GM19328 (cell line): Measurements from ENCODE around the gene KRTAP5-3.
"Not testable (repeated sequence)": the region's sequence is repeated elsewhere in the genome, so short reads cannot be mapped to it uniquely, and the experiment has no call there.

ENCODE experiments used
- ATAC-seq: cut with Tn5 transposase; IDR thresholded peaks from one replicate; pipeline ENCODE4 v1.9.1; 2021; ENCODE audit warnings: mild to moderate bottlenecking, moderate library complexity; ENCODE audit not compliant: unreplicated experiment

KRTAP5-3 gene

GRCh38 chr11:1584661-1585370 lies 23.4 kb downstream of the KRTAP5-3 start, which contains the start of gene KRTAP5-1:
Gene KRTAP5-1 (minus strand): TSS chr11:1585283. CDS start chr11:1585249, 34 bp downstream.
- not testable (repeated sequence) for ATAC-seq

DNA sequence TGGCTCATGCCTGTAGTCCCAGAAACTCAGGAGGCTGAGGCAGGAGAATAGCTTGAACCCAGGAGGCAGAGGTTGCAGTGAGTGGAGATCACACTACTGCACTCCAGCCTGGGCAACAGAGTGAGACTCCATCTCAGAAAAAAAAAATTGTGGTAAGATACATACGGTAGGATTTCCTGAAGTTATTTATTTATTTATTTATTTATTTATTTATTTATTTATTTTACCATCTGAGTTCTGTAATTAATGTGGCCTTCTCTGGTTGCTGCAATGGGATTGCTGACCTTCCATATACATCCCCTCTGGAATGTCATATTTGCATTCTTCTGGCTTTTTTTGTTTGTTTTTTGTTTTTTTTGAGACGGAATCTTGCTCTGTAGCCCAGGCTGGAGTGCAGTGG lies 25.4 kb downstream of the KRTAP5-3 start:
- ATAC-seq: not testable (repeated sequence)

- ATAC-seq: no peak
Measured at GRCh38 chr11:1581976-1582375, 26.3 kb downstream of the KRTAP5-3 start.

- ATAC-seq: no peak
Measured at GRCh38 chr11:1576825-1577224, 31.4 kb downstream of the KRTAP5-3 start.

DNA sequence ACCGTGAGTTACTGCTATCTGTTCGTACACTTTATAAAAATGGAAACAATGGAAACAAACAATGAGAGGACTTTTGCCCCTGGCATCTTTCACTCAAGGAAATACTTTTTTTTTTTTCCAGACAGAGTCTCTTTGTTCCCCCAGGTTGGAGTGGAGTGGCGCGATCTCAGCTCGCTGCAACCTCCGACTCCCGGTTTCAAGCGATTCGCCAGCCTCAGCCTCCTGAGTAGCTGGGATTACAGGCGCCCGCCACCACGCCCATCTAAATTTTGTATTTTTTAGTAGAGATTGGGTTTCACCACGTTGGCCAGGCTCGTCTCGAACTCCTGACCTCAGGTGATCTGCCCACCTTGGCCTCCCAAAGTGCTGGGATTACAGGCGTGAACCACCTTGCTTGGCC lies 32.5 kb downstream of the KRTAP5-3 start:
- ATAC-seq: not testable (repeated sequence)

DNA sequence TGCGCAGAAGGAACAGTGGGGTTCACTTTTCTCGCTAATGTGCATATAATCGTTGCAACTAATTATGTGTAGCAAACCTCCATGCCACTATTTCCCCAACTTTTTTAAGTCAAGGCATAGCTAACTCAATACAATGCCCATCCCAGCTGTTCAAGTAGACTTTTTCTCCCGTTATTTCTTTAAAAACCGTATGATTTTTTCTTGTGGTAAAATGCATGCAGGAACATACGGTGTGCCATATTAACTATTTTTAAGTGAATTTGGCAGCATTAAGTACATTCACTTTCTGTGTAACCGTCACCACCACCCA lies 33.4 kb downstream of the KRTAP5-3 start:
- ATAC-seq: no peak

DNA sequence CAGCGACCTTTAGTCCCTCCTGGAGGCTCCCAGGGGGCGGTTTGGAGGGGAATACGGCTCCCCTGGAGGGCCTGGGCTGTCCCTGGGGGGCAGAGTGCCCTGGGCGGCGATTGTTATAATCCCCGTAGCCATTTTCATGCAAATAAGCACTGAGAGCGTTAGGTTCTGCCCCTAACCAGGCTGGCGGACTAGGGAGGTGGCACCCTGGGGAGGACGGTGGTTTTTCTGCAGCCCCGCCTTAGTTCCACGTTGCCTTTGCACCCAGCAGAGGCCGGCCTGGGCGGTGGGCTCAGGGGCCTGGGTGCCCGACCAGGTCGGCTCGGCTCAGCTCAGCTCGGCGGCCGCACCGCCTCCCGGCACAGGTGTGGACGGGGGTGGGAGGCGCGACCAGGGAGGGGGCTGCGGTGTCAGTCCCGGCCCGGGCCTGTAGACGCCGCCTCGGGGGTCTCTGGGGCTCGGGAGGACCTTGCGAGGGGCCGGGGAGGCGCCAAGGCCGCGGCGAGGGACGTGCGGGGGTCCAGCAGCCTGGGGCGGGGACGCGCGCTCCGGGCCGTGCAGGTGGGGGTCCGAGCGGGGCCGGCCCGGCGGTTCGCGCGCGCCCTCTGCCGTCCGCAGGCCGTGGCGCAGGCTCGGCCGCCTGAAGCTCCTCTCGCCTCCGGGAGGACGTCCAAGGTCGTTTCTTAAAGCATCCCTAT lies 33.9 kb downstream of the KRTAP5-3 start:
- no peak for ATAC-seq

- no peak for ATAC-seq
Measured at GRCh38 chr11:1573903-1574237, 34.4 kb downstream of the KRTAP5-3 start.

GRCh38 chr11:1573077-1573902 lies 35.0 kb downstream of the KRTAP5-3 start:
- no peak for ATAC-seq

- no peak for ATAC-seq
Measured at GRCh38 chr11:1572197-1573076, 35.8 kb downstream of the KRTAP5-3 start, which contains the start of gene DUSP8. Gene DUSP8 (minus strand): TSS chr11:1572271. CDS start chr11:1565826, 6,445 bp downstream.

DNA sequence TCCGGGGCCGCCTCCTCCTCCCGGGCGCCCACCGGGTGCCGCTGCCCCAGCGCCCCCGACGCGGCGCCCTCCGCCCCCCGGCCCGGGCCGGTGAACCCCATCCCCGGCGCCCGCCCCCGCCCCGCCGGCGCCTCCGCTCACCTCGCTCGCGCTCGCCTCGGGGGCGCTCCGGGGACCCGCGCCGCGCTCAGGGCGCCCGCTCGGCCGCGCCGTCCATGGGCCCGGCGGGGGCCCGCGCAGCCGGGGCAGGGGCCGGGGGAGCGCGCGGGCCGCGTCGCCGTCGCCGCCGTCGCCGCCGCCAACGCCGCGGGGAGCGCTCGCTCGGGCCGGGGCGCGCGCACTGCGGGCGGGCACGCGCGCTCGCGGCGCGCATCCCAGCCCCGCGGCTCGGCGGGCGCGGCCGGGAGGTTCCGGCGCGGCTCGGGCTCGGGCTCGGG lies 36.5 kb downstream of the KRTAP5-3 start:
- no peak for ATAC-seq

DNA sequence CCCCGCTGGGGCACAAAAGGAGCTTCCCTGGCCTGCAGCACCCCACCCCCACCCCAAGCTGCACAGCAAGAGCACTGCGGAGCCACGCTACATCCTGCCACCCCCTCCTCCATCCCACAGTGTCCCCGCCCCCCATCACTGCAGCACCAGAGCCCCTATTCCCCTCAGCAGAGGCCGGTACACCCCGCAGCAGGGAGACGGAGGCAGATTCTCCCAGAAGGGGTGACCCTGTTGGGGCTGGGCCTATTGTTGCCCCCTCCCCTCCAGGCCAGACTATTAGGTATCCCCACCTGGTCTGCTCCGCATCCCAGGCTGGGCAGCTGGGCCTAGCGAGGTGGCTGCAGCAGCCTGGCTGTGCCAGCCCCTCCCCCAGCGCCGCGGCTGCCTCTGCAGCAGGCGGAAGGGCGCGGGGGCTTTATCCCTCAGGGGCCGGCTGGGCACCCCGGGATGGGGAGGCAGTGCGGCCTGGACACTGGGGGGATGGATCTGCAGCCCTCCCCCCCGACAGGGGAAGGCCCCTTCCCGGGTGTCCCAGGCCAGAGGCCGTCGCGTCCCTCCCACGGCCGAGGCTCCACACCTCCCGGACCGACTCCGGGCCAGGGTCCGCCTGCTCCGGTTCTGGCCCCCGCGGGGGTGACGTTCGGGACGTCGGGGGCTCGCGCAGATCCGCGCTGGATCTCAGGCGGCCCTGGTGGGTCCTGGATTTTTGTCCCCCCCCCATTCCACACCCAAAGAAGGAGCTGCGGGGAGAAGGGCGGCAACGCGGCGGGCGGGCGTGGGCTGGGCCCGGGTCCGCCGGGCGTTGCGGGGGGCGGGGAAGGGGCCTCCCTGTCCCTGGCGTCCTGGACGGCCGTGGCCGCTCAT lies 37.1 kb downstream of the KRTAP5-3 start:
- ATAC-seq: no peak

GRCh38 chr11:1570531-1570895 lies 37.8 kb downstream of the KRTAP5-3 start:
- no peak for ATAC-seq

GRCh38 chr11:1570001-1570453 lies 38.2 kb downstream of the KRTAP5-3 start:
- ATAC-seq: no peak

DNA sequence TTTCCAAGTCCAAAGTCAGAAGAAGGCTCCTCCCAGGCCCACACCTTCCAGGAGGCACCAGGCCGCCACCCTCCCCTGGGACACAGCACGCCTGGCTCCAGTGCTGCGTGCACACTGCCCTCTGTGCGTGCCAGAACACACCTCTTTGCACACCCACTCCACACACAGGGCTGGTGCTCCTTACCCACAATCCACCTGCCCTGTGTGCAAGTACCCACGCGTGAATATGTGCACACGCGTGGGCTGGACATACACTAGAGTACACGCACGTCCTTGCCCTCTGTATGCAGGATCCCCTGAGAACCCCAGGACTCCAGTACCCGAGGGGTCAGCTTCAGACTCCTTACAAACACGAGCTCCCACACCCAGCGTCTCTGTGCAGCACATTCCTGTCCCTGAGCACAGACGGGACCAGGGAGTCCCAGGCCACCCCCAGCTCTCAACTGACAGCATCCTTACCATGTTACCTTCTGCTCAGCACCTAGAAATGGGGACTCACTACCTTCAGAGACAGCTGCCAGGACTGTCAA lies 38.9 kb downstream of the KRTAP5-3 start:
- no peak for ATAC-seq

- no peak for ATAC-seq
Measured at GRCh38 chr11:1568441-1568911, 39.8 kb downstream of the KRTAP5-3 start.

DNA sequence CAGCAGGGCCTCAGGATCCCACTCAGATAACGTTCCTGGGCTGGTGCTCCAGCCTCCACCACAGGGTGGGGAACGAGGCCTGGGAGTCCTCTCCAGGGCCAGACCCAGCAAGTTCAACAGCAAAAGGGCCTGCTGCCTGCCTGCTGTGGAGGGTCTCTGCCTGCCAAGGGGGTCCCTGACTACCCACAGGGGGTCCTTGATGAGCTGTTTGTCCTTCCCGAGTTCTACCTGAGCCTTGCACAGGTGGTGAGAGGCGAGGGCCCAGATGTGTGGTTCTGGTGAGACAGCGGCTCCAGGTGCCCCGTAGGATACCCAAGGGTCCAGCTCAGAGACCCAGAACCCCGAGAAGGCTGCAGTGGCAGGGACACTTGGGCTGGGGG lies 40.6 kb downstream of the KRTAP5-3 start:
- no peak for ATAC-seq

DNA sequence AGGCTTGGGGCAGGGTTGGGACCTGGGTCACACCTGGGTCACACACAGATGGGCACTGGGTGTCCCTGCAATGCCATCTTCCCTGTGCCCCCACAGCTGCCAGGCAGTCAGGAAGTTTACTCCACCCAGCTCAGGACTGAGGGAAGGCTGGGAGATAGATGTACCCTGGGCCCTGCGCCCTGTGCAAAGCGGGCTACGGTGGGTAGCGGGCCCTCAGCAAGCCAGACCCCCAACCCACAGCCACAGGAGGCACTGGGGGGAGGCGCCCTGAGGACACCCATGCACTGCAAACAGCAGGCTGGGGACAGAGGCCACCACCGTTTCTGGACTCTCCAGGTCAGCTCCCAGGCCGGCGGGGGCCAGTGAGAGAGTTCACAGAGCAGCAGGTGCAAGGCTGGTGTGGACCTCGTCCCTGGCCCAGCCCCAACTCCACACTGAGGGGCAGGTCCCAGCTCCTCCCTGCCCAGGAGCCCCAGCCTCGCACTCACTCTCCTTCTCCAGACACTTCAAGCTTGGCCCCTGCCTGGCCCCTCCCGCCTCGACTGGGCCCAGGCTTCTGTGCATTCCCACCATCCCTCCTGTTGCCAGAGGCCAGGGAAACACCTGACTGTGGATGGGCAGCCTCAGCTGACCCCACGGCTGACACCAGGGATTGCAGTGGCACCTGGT lies 41.1 kb downstream of the KRTAP5-3 start:
- ATAC-seq: no peak
